Retinal pigment epithelial cell (primary cell): ENCODE measurements around the gene AQP9.
A peak's percentile ranks its signal among the peaks of the same experiment; 100 is the strongest.

Experiments used
- DNase-seq: peaks from one replicate; pipeline ENCODE4 v3.0.0-alpha.2; 2010; ENCODE audit warnings: low read depth
- H3K4me3 ChIP-seq: 2 replicates; pipeline ENCODE4 v1.5.1; 2011; ENCODE audit warnings: mild to moderate bottlenecking, low read length, control low read depth, moderate library complexity
- CTCF ChIP-seq: conservative IDR thresholded peaks from 2 replicates; pipeline ENCODE4 v1.5.1; 2011; ENCODE audit warnings: low read depth, low read length, control low read depth, inconsistent platforms

The AQP9 gene

GRCh38 chr15:58212909-58213526, 74.8 kb downstream of the AQP9 start:
- peak; percentile 77 for TF ChIP-seq CTCF
- no peak for DNase-seq
- no peak overlapping the region for H3K4me3 ChIP-seq

GRCh38 chr15:58213587-58214338, 75.6 kb downstream of the AQP9 start:
- no peak for DNase-seq
- TF ChIP-seq CTCF, result no peak

GRCh38 chr15:58214591-58215340, 76.6 kb downstream of the AQP9 start:
- no peak for DNase-seq
- H3K4me3 ChIP-seq, result no peak overlapping the region
- no peak for TF ChIP-seq CTCF

More at GRCh38 chr15:58213587-58214338, 75.6 kb downstream of the AQP9 start:
- no peak overlapping the region for H3K4me3 ChIP-seq

- TF ChIP-seq CTCF, result no peak
- H3K4me3 ChIP-seq, result no peak overlapping the region
- no peak for DNase-seq
Observed at GRCh38 chr15:58217460-58217859, 79.3 kb downstream of the AQP9 start.

GRCh38 chr15:58221591-58222241, 83.5 kb downstream of the AQP9 start:
- no peak for DNase-seq
- TF ChIP-seq CTCF, result peak; percentile 61
- no peak overlapping the region for H3K4me3 ChIP-seq

- no peak overlapping the region for H3K4me3 ChIP-seq
- peak; percentile 33 for DNase-seq
- TF ChIP-seq CTCF, result peak; percentile 23
Observed at GRCh38 chr15:58222679-58223078, 84.5 kb downstream of the AQP9 start.
